Smooth muscle cell (in vitro differentiated cells): ENCODE data around the gene ATP6V1E1. TPM values are rescaled to one million over a fixed set of nuclear protein-coding genes. Genes with fewer than 3 reads are reported as not detected.

ENCODE experiments used
- DNase-seq: peaks from one replicate; lab custom pipeline; 2025; ENCODE audit not compliant: unreplicated experiment; lab: John Stamatoyannopoulos, UW
- H2AFZ ChIP-seq: fragments of 200-600 bp; sonication (generic); 2 replicates; pipeline ENCODE4 v1.6.0; 2016; ENCODE audit warnings: antibody characterized with exemption, low read depth, mild to moderate bottlenecking
- H3F3A ChIP-seq: fragments of 200-600 bp; sonication (generic); 2 replicates; pipeline ENCODE4 v1.6.0; 2017; ENCODE audit warnings: antibody characterized with exemption, low read depth
- H3K27ac ChIP-seq: fragments of 200-600 bp; sonication (generic); 2 replicates; pipeline ENCODE4 v1.5.1; 2016; ENCODE audit warnings: low read depth, mild to moderate bottlenecking
- H3K27me3 ChIP-seq: fragments of 200-600 bp; sonication (generic); 2 replicates; pipeline ENCODE4 v1.6.1; 2016; ENCODE audit warnings: low read depth, mild to moderate bottlenecking
- H3K36me3 ChIP-seq: fragments of 200-600 bp; sonication (generic); 2 replicates; pipeline ENCODE4 v1.5.1; 2016; ENCODE audit warnings: low read depth
- H3K4me1 ChIP-seq: fragments of 200-600 bp; sonication (generic); 2 replicates; pipeline ENCODE4 v1.5.1; 2016; ENCODE audit warnings: low read depth
- H3K4me2 ChIP-seq: fragments of 200-600 bp; sonication (generic); 2 replicates; pipeline ENCODE4 v1.6.0; 2016; ENCODE audit warnings: mild to moderate bottlenecking
- H3K4me3 ChIP-seq: fragments of 200-600 bp; sonication (generic); 2 replicates; pipeline ENCODE4 v1.5.1; 2016; ENCODE audit warnings: mild to moderate bottlenecking
- H3K79me2 ChIP-seq: fragments of 200-600 bp; sonication (generic); 2 replicates; pipeline ENCODE4 v1.6.0; 2016; ENCODE audit warnings: low read depth, mild to moderate bottlenecking
- H3K9ac ChIP-seq: fragments of 200-600 bp; sonication (generic); 2 replicates; pipeline ENCODE4 v1.6.0; 2016; ENCODE audit warnings: low read depth
- H3K9me3 ChIP-seq: fragments of 200-600 bp; sonication (generic); replicated peaks from 2 replicates; pipeline ENCODE4 v1.5.1; 2016; ENCODE audit warnings: low read depth
- H4K20me1 ChIP-seq: fragments of 200-600 bp; sonication (generic); 2 replicates; pipeline ENCODE4 v1.6.0; 2016; ENCODE audit warnings: low read depth
- CTCF ChIP-seq: fragments of 200-600 bp; sonication (generic); IDR thresholded peaks from 2 replicates; pipeline ENCODE4 v1.5.1; 2017; ENCODE audit warnings: borderline replicate concordance, mild to moderate bottlenecking, antibody characterized with exemption; ENCODE audit not compliant: insufficient read depth, poor library complexity, severe bottlenecking
- WGBS: methylation state at CpG from one replicate; pipeline ENCODE4 v1.1.7; 2016; ENCODE audit warnings: low lambda C conversion rate; 5-methylcytosine and 5-hydroxymethylcytosine counted together
- polyA plus RNA-seq: library from polyadenylated mRNA; unstranded; fragments of >200 nt; fragmentation: Nextera tagmentation; extraction: Ambion mirVana; gene quantifications from 2 replicates; pipeline ENCODE4 v1.2.1, GENCODE V29; 2016
- total RNA-seq: library from RNA; depleted of rRNA; stranded (reverse); fragments of >200 nt; gene quantifications from 2 replicates; pipeline ENCODE4 v1.2.3, GENCODE V29; 2014

The ATP6V1E1 gene
- total RNA-seq (98.3 and 117 TPM in 2 replicates), polyA plus RNA-seq (85.3 and 85.7 TPM in 2 replicates)

GRCh38 chr22:17628406-17629172 lies at the start of gene ATP6V1E1:
Gene ATP6V1E1, minus strand, starts transcription at chr22:17628749. Its CDS starts 114 bp downstream, at chr22:17628635.
- H3F3A ChIP-seq: no peaks in the 10 kb centered on the region
- H3K27me3 ChIP-seq: no peaks in the 10 kb centered on the region
- H3K79me2 ChIP-seq: peaks cover 49% of the 10 kb centered on the region
- DNase-seq: peak; percentile 65
- peak within 1 kb of the TSS; percentile 98 for H3K4me2 ChIP-seq
- H3K4me1 ChIP-seq: peaks cover 13% of the 10 kb centered on the region
- peak within 1 kb of the TSS; percentile 93 for H2AFZ ChIP-seq
- no peaks in the 10 kb centered on the region for H3K36me3 ChIP-seq
- 1% methylated on average over 45 of the region's 45 CpGs for WGBS
- H3K4me3 ChIP-seq: peak within 1 kb of the TSS; percentile 91
- H3K9me3 ChIP-seq: no peaks in the 10 kb centered on the region
- TF ChIP-seq CTCF: no peak
- H3K27ac ChIP-seq: peak within 1 kb of the TSS; percentile 94
- H4K20me1 ChIP-seq: peaks cover 35% of the 10 kb centered on the region
- peak within 1 kb of the TSS; percentile 98 for H3K9ac ChIP-seq

- Histone ChIP-seq H3K36me3 (no peaks in the 10 kb centered on the region), H3K79me2 (peaks cover 18% of the 10 kb centered on the region), H2AFZ (no peak overlapping the region), H3K27me3 (no peaks in the 10 kb centered on the region), H3K4me2 (no peak overlapping the region), H3K27ac (no peak overlapping the region), H3K9ac (no peak overlapping the region), H3K4me3 (no peak overlapping the region), H3F3A (no peaks in the 10 kb centered on the region), H3K9me3 (no peaks in the 10 kb centered on the region), H4K20me1 (peaks cover 58% of the 10 kb centered on the region), H3K4me1 (peaks cover 10% of the 10 kb centered on the region)
- no peak for TF ChIP-seq CTCF
- WGBS: 100% methylated on average over 1 of the region's 1 CpG
- DNase-seq: no peak
These were observed 47.0 kb upstream of the ATP6V1E1 start for GRCh38 chr22:17675584-17675983.

DNA sequence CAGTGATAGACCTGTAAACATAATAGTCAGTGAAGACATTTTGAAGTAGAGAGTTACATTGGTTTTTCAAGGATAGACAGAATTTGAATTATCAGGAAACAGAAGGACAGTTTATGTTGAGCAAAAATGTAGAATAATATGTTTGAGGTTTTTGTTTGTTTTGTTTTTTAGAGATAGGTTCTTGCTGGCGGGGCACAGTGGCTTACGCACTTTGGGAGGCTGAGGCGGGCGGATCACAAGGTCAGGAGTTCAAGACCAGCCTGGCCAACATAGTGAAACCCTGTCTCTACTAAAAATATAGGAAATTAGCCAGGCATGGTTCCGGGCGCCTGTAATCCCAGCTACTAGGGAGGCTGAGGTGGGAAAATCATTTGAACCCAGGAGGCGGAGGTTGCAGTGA lies 45.6 kb upstream of the ATP6V1E1 start:
- Histone ChIP-seq H3K4me1 (peaks cover 10% of the 10 kb centered on the region), H3F3A (no peaks in the 10 kb centered on the region), H3K79me2 (peaks cover 18% of the 10 kb centered on the region), H4K20me1 (peaks cover 58% of the 10 kb centered on the region), H3K9me3 (no peaks in the 10 kb centered on the region), H3K36me3 (no peaks in the 10 kb centered on the region), H3K27ac (no peak overlapping the region), H3K4me2 (no peak overlapping the region), H3K4me3 (no peak overlapping the region), H3K27me3 (no peaks in the 10 kb centered on the region), H2AFZ (no peak overlapping the region), H3K9ac (no peak overlapping the region)
- 96% methylated on average over 7 of the region's 7 CpGs for WGBS
- DNase-seq: no peak
- no peak for TF ChIP-seq CTCF
